Left hindlimb (tissue), 1 donor: ENCODE measurements around the gene HLA-DPB1.
"Not testable (repeated sequence)": the region's sequence is repeated elsewhere in the genome, so short reads cannot be mapped to it uniquely, and the experiment has no call there.

ENCODE experiments used
- DNase-seq: peaks from one replicate; pipeline ENCODE4 v3.0.0-alpha.2; 2018

The HLA-DPB1 gene

GRCh38 chr6:33075568-33076405 is at the start of gene HLA-DPB1:
Gene HLA-DPB1 (plus strand): TSS chr6:33075990. CDS start chr6:33076042, 52 bp downstream.
- DNase-seq, result no peak

- no peak for DNase-seq
Observed at GRCh38 chr6:33028220-33028849, 47.5 kb upstream of the HLA-DPB1 start.

- no peak for DNase-seq
Observed at GRCh38 chr6:33029328-33030184, 46.2 kb upstream of the HLA-DPB1 start.

- no peak for DNase-seq
Observed at GRCh38 chr6:33030245-33030644, 45.5 kb upstream of the HLA-DPB1 start.

- no peak for DNase-seq
Observed at GRCh38 chr6:33034554-33034953, 41.2 kb upstream of the HLA-DPB1 start.

GRCh38 chr6:33036535-33036934 is 39.3 kb upstream of the HLA-DPB1 start:
- DNase-seq, result no peak

GRCh38 chr6:33040157-33040556 is 35.6 kb upstream of the HLA-DPB1 start:
- no peak for DNase-seq

- no peak for DNase-seq
Observed at GRCh38 chr6:33049323-33050013, 26.3 kb upstream of the HLA-DPB1 start.

GRCh38 chr6:33050014-33050810 is 25.6 kb upstream of the HLA-DPB1 start:
- DNase-seq, result no peak

GRCh38 chr6:33052627-33053026 is 23.2 kb upstream of the HLA-DPB1 start:
- no peak for DNase-seq

- no peak for DNase-seq
Observed at GRCh38 chr6:33053230-33053629, 22.6 kb upstream of the HLA-DPB1 start.

- DNase-seq, result no peak
Observed at GRCh38 chr6:33057222-33058150, 18.3 kb upstream of the HLA-DPB1 start.

- DNase-seq, result no peak
Observed at GRCh38 chr6:33061987-33062386, 13.8 kb upstream of the HLA-DPB1 start.

GRCh38 chr6:33063435-33063834 is 12.4 kb upstream of the HLA-DPB1 start:
- not testable (repeated sequence) for DNase-seq

GRCh38 chr6:33064723-33065122 is 11.1 kb upstream of the HLA-DPB1 start:
- no peak for DNase-seq

- DNase-seq, result no peak
Observed at GRCh38 chr6:33065312-33065711, 10.5 kb upstream of the HLA-DPB1 start.

GRCh38 chr6:33066917-33067521 is 8.8 kb upstream of the HLA-DPB1 start:
- DNase-seq, result no peak

- DNase-seq, result no peak
Observed at GRCh38 chr6:33069021-33069738, 6.6 kb upstream of the HLA-DPB1 start.

- no peak for DNase-seq
Observed at GRCh38 chr6:33070909-33071308, 4.9 kb upstream of the HLA-DPB1 start.

- no peak for DNase-seq
Observed at GRCh38 chr6:33071569-33071968, 4.2 kb upstream of the HLA-DPB1 start.
